Liver (tissue), 3 donors: ENCODE data around the gene LAMB3.

Experiments
- RAD21 ChIP-seq, 2 donors: IDR thresholded peaks; 2 replicates each; pipeline ENCODE4 v1.6.1; 2016; ENCODE audit warnings: antibody characterized with exemption in 2 of 2, mild to moderate bottlenecking in 2 of 2
- SP1 ChIP-seq: IDR thresholded peaks from 2 replicates; pipeline ENCODE4 v1.6.1; 2018; ENCODE audit warnings: antibody characterized with exemption, mild to moderate bottlenecking
- TAF1 ChIP-seq: conservative IDR thresholded peaks from 2 replicates; pipeline ENCODE4 v1.6.1; 2016; ENCODE audit warnings: antibody characterized with exemption, mild to moderate bottlenecking
- YY1 ChIP-seq: IDR thresholded peaks from 2 replicates; pipeline ENCODE4 v1.6.1; 2016; ENCODE audit warnings: antibody characterized with exemption, mild to moderate bottlenecking
- TF ChIP-seq, protein P1 (sequence below): IDR thresholded peaks from 2 replicates; pipeline ENCODE4 v1.6.1; 2016; ENCODE audit warnings: antibody characterized with exemption
- TF ChIP-seq, protein P2 (sequence below): fragments of 150-350 bp; IDR thresholded peaks from 2 replicates; pipeline ENCODE4 v1.5.1; 2017; ENCODE audit warnings: improper control_type of control experiment, low read depth, low read length; ENCODE audit not compliant: missing input control
- TF ChIP-seq, protein P3 (sequence below): IDR thresholded peaks from 2 replicates; pipeline ENCODE4 v1.6.1; 2016; ENCODE audit warnings: antibody characterized with exemption, mild to moderate bottlenecking
- TF ChIP-seq, protein P4 (sequence below): IDR thresholded peaks from 2 replicates; pipeline ENCODE4 v1.6.1; 2016; ENCODE audit warnings: antibody characterized with exemption
- donor health status: healthy.
- donor health status: healthy.

DNA sequence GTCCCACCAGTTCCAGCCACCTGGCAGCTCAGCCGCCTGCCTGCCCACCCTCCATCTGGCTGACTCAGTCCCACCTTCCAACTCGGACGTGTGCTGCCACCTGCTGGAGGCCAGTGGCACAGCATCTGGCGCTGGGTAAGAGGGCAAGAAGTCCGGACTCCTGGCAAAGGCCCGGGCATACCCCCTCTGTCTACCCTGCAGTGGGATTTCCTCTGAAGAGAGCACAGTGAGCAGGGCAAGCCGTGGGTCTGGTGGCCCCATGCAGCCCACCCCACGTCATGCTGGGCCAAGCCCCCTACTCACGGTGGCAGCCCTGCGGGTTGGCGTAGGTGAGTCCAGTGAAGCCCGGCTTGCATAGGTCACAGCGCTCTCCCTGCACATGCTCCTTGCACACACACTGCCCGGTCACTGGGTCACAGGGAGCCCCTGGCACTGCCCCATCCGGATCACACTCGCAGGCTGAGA, 24.5 kb downstream of the LAMB3 start:
- TF ChIP-seq, protein P1, sequence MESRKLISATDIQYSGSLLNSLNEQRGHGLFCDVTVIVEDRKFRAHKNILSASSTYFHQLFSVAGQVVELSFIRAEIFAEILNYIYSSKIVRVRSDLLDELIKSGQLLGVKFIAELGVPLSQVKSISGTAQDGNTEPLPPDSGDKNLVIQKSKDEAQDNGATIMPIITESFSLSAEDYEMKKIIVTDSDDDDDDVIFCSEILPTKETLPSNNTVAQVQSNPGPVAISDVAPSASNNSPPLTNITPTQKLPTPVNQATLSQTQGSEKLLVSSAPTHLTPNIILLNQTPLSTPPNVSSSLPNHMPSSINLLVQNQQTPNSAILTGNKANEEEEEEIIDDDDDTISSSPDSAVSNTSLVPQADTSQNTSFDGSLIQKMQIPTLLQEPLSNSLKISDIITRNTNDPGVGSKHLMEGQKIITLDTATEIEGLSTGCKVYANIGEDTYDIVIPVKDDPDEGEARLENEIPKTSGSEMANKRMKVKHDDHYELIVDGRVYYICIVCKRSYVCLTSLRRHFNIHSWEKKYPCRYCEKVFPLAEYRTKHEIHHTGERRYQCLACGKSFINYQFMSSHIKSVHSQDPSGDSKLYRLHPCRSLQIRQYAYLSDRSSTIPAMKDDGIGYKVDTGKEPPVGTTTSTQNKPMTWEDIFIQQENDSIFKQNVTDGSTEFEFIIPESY: no peak
- TF ChIP-seq, protein P2, sequence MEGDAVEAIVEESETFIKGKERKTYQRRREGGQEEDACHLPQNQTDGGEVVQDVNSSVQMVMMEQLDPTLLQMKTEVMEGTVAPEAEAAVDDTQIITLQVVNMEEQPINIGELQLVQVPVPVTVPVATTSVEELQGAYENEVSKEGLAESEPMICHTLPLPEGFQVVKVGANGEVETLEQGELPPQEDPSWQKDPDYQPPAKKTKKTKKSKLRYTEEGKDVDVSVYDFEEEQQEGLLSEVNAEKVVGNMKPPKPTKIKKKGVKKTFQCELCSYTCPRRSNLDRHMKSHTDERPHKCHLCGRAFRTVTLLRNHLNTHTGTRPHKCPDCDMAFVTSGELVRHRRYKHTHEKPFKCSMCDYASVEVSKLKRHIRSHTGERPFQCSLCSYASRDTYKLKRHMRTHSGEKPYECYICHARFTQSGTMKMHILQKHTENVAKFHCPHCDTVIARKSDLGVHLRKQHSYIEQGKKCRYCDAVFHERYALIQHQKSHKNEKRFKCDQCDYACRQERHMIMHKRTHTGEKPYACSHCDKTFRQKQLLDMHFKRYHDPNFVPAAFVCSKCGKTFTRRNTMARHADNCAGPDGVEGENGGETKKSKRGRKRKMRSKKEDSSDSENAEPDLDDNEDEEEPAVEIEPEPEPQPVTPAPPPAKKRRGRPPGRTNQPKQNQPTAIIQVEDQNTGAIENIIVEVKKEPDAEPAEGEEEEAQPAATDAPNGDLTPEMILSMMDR: peak; percentile 97
- TF ChIP-seq TAF1 (no peak), RAD21 (IDR thresholded peaks at IDR 0.05) (peak; percentile 86 to 88), YY1 (no peak), SP1 (peak; percentile 76)
- TF ChIP-seq, protein P3, sequence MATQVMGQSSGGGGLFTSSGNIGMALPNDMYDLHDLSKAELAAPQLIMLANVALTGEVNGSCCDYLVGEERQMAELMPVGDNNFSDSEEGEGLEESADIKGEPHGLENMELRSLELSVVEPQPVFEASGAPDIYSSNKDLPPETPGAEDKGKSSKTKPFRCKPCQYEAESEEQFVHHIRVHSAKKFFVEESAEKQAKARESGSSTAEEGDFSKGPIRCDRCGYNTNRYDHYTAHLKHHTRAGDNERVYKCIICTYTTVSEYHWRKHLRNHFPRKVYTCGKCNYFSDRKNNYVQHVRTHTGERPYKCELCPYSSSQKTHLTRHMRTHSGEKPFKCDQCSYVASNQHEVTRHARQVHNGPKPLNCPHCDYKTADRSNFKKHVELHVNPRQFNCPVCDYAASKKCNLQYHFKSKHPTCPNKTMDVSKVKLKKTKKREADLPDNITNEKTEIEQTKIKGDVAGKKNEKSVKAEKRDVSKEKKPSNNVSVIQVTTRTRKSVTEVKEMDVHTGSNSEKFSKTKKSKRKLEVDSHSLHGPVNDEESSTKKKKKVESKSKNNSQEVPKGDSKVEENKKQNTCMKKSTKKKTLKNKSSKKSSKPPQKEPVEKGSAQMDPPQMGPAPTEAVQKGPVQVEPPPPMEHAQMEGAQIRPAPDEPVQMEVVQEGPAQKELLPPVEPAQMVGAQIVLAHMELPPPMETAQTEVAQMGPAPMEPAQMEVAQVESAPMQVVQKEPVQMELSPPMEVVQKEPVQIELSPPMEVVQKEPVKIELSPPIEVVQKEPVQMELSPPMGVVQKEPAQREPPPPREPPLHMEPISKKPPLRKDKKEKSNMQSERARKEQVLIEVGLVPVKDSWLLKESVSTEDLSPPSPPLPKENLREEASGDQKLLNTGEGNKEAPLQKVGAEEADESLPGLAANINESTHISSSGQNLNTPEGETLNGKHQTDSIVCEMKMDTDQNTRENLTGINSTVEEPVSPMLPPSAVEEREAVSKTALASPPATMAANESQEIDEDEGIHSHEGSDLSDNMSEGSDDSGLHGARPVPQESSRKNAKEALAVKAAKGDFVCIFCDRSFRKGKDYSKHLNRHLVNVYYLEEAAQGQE: no peak
- TF ChIP-seq, protein P4, sequence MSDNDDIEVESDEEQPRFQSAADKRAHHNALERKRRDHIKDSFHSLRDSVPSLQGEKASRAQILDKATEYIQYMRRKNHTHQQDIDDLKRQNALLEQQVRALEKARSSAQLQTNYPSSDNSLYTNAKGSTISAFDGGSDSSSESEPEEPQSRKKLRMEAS: no peak
